Upper lobe of right lung (tissue), 1 donor: ENCODE results near the gene SLC49A3. TPM values are rescaled to one million over a fixed set of nuclear protein-coding genes. Genes with fewer than 3 reads are reported as not detected.

Source experiments
- ATAC-seq: fragments of 200-7000 bp; cut with Tn5 transposase; one replicate; pipeline ENCODE4 v1.9.1; 2020; ENCODE audit warnings: mild to moderate bottlenecking, moderate library complexity
- DNase-seq: peaks from one replicate; pipeline ENCODE4 v3.0.0-alpha.2; 2020
- H3K27ac ChIP-seq: fragments of 200-600 bp; one replicate; pipeline ENCODE4 v1.8.0; 2022
- H3K27me3 ChIP-seq: fragments of 200-600 bp; one replicate; pipeline ENCODE4 v1.8.0; 2022; ENCODE audit warnings: mild to moderate bottlenecking
- H3K36me3 ChIP-seq: fragments of 200-600 bp; one replicate; pipeline ENCODE4 v1.8.0; 2022
- H3K4me1 ChIP-seq: fragments of 200-600 bp; one replicate; pipeline ENCODE4 v1.8.0; 2022
- H3K4me3 ChIP-seq: fragments of 200-600 bp; one replicate; pipeline ENCODE4 v1.8.0; 2022; ENCODE audit warnings: mild to moderate bottlenecking
- H3K9me3 ChIP-seq: fragments of 200-600 bp; one replicate; pipeline ENCODE4 v1.8.0; 2022
- CTCF ChIP-seq: fragments of 200-600 bp; IDR thresholded peaks from one replicate; pipeline ENCODE4 v1.8.0; 2022; ENCODE audit warnings: antibody characterized with exemption
- intact Hi-C: fragments of 100-400 bp; cut with DNase I; formaldehyde crosslinking; loops from one replicate; pipeline ENCODE4 v1.11.0; 2022
- total RNA-seq: library from RNA; stranded (reverse); fragmentation: NEBNext Ultra II Directional; extraction: Animal tissue kit (Norgen Biotek cat#: 25700); gene quantifications from one replicate; pipeline ENCODE4 v1.2.1, GENCODE V29; 2021
- donor health status: DM: no; HTN: yes; CAD: no; lungs with severe emphysema.

Gene SLC49A3
- total RNA-seq, 1 donor from 2014 or later, result 32.9 TPM

GRCh38 chr4:660401-660800, 28.6 kb downstream of the SLC49A3 start:
- Histone ChIP-seq H3K4me1 (no peaks in the 10 kb centered on the region), H3K4me3 (no peak overlapping the region), H3K27ac (no peak overlapping the region), H3K27me3 (peaks cover under 1% of the 10 kb centered on the region), H3K36me3 (no peaks in the 10 kb centered on the region), H3K9me3 (no peaks in the 10 kb centered on the region)
- DNase-seq (no peak), ATAC-seq (no peak)
- TF ChIP-seq CTCF, result no peak
- intact Hi-C loops, result no loop called here

- Histone ChIP-seq H3K4me3 (no peak overlapping the region), H3K36me3 (no peaks in the 10 kb centered on the region), H3K27me3 (peaks cover 5% of the 10 kb centered on the region), H3K27ac (no peak overlapping the region), H3K4me1 (no peaks in the 10 kb centered on the region), H3K9me3 (no peaks in the 10 kb centered on the region)
- intact Hi-C loops, result no loop called here
- no peak for TF ChIP-seq CTCF
- no peak for ATAC-seq
- no peak for DNase-seq
Observed at GRCh38 chr4:659851-660250, 29.1 kb downstream of the SLC49A3 start.

GRCh38 chr4:658681-659667, 30.0 kb downstream of the SLC49A3 start:
- H3K36me3 ChIP-seq, result no peaks in the 10 kb centered on the region
- no peak overlapping the region for H3K27ac ChIP-seq
- H3K4me1 ChIP-seq, result no peaks in the 10 kb centered on the region
- no peaks in the 10 kb centered on the region for H3K9me3 ChIP-seq
- DNase-seq (no peak), ATAC-seq (no peak)
- intact Hi-C loops, result no loop called here
- peaks cover 5% of the 10 kb centered on the region for H3K27me3 ChIP-seq
- H3K4me3 ChIP-seq, result no peak overlapping the region
- no peak for TF ChIP-seq CTCF

GRCh38 chr4:657834-658667, 30.9 kb downstream of the SLC49A3 start:
- H3K27ac ChIP-seq, result no peak overlapping the region
- H3K4me1 ChIP-seq, result no peaks in the 10 kb centered on the region
- no peaks in the 10 kb centered on the region for H3K9me3 ChIP-seq
- TF ChIP-seq CTCF, result no peak
- no peaks in the 10 kb centered on the region for H3K36me3 ChIP-seq
- no peak for ATAC-seq
- H3K4me3 ChIP-seq, result no peak overlapping the region
- peaks cover 5% of the 10 kb centered on the region for H3K27me3 ChIP-seq
- DNase-seq, result no peak
- intact Hi-C loops, result no loop called here

GRCh38 chr4:657338-657833, 31.6 kb downstream of the SLC49A3 start:
- intact Hi-C loops, result no loop called here
- H3K4me1 ChIP-seq, result no peaks in the 10 kb centered on the region
- DNase-seq, result no peak
- H3K27ac ChIP-seq, result no peak overlapping the region
- H3K4me3 ChIP-seq, result no peak overlapping the region
- H3K9me3 ChIP-seq, result no peaks in the 10 kb centered on the region
- no peak for TF ChIP-seq CTCF
- ATAC-seq, result no peak
- no peaks in the 10 kb centered on the region for H3K36me3 ChIP-seq
- H3K27me3 ChIP-seq, result peaks cover 5% of the 10 kb centered on the region
